ENCODE measurements around the gene MPP3. TPM values are rescaled to one million over a fixed set of nuclear protein-coding genes. Genes with fewer than 3 reads are reported as not detected.

Gene MPP3
- total RNA-seq, 1 donor from 2014 or later: 6.1 TPM

DNA sequence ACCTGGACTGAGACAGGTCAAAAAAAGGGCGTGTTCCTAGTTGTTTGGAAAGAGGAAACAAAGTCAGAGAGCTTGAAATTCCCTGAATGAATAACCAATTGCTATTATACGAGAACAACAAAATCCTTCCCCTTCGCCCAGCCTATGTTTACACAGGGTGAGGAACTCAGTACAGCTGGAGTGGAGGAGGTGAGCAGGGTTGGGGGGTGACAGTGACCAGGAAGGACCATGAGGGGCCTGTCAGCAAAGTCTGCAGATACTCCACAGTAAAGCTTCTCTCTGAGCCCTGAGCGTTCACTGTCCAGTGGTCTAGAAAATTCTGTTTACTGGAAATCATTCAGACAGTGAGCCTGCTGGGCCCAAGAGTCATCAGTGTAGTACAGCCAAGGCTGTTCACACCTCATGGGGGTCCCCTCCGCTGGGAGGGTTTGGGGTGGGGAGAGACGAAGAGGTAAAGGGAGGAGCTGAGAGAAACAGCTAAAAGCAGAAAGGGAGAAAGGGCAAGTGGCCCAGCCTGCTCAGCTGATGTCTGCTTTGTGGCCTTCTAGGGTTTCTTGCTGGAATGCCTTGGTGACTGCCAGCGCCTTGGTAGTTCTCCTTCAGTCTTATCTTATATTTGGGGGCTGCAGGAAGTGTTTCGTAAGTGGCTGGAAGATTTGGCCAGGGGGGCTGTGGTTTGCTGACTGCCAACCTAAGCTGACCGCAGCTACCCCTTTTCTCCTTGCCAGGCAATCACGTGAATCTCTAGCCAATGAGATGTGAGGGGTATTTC, 59.9 kb downstream of the MPP3 start:
- H3K9ac ChIP-seq: no peak overlapping the region
- DNase-seq (ENCODE audit: low spot score): no peak
- peaks cover 6% of the 10 kb centered on the region for H3K4me1 Mint-ChIP-seq
- H3K9me3 Mint-ChIP-seq: no peaks in the 10 kb centered on the region
- H3K4me3 ChIP-seq: no peak overlapping the region
- peaks cover 6% of the 10 kb centered on the region for H3K27me3 Mint-ChIP-seq (ENCODE audit: insufficient read depth, low read depth)
- no peaks in the 10 kb centered on the region for H3F3A ChIP-seq (ENCODE audit: low read depth)
- H3K4me2 ChIP-seq: no peak overlapping the region
- H2AFZ ChIP-seq (replicated peaks): no peak overlapping the region
- no peak overlapping the region for H3K27ac ChIP-seq
- no peak for TF ChIP-seq EZH2 (IDR thresholded peaks at IDR 0.05)
- no peak for TF ChIP-seq EZH2phosphoT487 (IDR thresholded peaks at IDR 0.05)
- TF ChIP-seq, protein P1, sequence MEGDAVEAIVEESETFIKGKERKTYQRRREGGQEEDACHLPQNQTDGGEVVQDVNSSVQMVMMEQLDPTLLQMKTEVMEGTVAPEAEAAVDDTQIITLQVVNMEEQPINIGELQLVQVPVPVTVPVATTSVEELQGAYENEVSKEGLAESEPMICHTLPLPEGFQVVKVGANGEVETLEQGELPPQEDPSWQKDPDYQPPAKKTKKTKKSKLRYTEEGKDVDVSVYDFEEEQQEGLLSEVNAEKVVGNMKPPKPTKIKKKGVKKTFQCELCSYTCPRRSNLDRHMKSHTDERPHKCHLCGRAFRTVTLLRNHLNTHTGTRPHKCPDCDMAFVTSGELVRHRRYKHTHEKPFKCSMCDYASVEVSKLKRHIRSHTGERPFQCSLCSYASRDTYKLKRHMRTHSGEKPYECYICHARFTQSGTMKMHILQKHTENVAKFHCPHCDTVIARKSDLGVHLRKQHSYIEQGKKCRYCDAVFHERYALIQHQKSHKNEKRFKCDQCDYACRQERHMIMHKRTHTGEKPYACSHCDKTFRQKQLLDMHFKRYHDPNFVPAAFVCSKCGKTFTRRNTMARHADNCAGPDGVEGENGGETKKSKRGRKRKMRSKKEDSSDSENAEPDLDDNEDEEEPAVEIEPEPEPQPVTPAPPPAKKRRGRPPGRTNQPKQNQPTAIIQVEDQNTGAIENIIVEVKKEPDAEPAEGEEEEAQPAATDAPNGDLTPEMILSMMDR (IDR thresholded peaks at IDR 0.05): no peak
- H3K36me3 ChIP-seq: no peaks in the 10 kb centered on the region
- no peak overlapping the region for H3K27ac Mint-ChIP-seq
- H3K9me3 ChIP-seq (ENCODE audit: low read depth): no peaks in the 10 kb centered on the region
- no peaks in the 10 kb centered on the region for H3K4me1 ChIP-seq
- peaks cover 26% of the 10 kb centered on the region for H3K36me3 Mint-ChIP-seq
- H3K4me3 Mint-ChIP-seq: no peak overlapping the region
- H3K79me2 ChIP-seq (ENCODE audit: low read depth): peaks cover 4% of the 10 kb centered on the region
- no peaks in the 10 kb centered on the region for H3K27me3 ChIP-seq
- H4K20me1 ChIP-seq (ENCODE audit: low read depth): peaks cover 3% of the 10 kb centered on the region

DNA sequence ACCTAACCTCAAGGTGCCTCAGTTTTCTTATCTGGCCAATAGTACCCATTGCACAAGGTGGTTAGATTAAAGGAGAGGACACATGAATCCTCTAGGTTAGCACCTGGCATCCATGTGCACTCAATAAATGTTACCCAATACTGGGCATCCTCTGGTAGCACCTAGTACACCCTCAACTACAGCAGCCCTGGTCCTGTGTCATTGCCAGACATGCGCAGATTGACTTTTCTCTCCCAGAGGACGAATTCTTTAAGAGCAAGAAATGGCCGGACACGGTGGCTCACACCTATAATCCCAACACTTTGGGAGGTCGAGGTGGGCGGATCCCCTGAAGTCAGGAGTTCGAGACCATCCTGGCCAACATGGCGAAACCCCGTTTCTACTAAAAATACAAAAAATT, 61.5 kb downstream of the MPP3 start:
- Histone ChIP-seq H3K4me1 (no peaks in the 10 kb centered on the region), H3K79me2 (ENCODE audit: low read depth) (no peaks in the 10 kb centered on the region), H2AFZ (replicated peaks) (no peak overlapping the region), H3K27me3 (no peaks in the 10 kb centered on the region), H3K36me3 (no peaks in the 10 kb centered on the region), H3K27ac (no peak overlapping the region), H3K4me3 (no peak overlapping the region), H3F3A (ENCODE audit: low read depth) (no peaks in the 10 kb centered on the region), H4K20me1 (ENCODE audit: low read depth) (no peaks in the 10 kb centered on the region), H3K4me2 (no peak overlapping the region), H3K9ac (no peak overlapping the region), H3K9me3 (ENCODE audit: low read depth) (no peaks in the 10 kb centered on the region)
- DNase-seq (ENCODE audit: low spot score): no peak
- Mint-ChIP-seq H3K36me3 (peaks cover 26% of the 10 kb centered on the region), H3K9me3 (no peaks in the 10 kb centered on the region), H3K27ac (no peak overlapping the region), H3K4me3 (no peak overlapping the region), H3K27me3 (ENCODE audit: insufficient read depth, low read depth) (peaks cover 2% of the 10 kb centered on the region), H3K4me1 (no peaks in the 10 kb centered on the region)
- TF ChIP-seq EZH2 (IDR thresholded peaks at IDR 0.05) (no peak), EZH2phosphoT487 (IDR thresholded peaks at IDR 0.05) (no peak)
- TF ChIP-seq, protein P1 (IDR thresholded peaks at IDR 0.05): no peak

DNA sequence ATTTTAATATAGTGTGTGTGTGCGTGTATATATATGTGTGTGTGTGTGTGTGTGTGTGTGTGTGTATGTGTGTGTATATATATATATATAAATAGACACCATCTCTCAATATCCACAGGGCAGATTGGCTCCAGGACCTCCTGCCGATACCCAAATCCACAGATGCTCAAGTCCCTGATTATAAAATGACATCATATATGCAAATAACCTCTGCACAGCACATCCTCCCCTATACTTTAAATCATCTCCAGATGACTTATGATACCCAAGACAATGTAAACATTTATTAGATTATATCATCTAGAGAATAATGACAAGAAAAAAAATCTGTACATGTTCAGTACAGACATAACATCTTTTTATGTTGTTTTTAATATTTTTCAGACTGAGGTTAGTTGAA, 62.0 kb downstream of the MPP3 start:
- Mint-ChIP-seq H3K36me3 (peaks cover 26% of the 10 kb centered on the region), H3K9me3 (no peaks in the 10 kb centered on the region), H3K27me3 (ENCODE audit: insufficient read depth, low read depth) (peaks cover 2% of the 10 kb centered on the region), H3K4me1 (no peaks in the 10 kb centered on the region), H3K4me3 (no peak overlapping the region), H3K27ac (no peak overlapping the region)
- Histone ChIP-seq H3F3A (ENCODE audit: low read depth) (peaks cover under 1% of the 10 kb centered on the region), H4K20me1 (ENCODE audit: low read depth) (no peaks in the 10 kb centered on the region), H3K27ac (no peak overlapping the region), H3K9me3 (ENCODE audit: low read depth) (no peaks in the 10 kb centered on the region), H2AFZ (replicated peaks) (no peak overlapping the region), H3K27me3 (no peaks in the 10 kb centered on the region), H3K4me2 (no peak overlapping the region), H3K79me2 (ENCODE audit: low read depth) (no peaks in the 10 kb centered on the region), H3K36me3 (no peaks in the 10 kb centered on the region), H3K9ac (no peak overlapping the region), H3K4me3 (no peak overlapping the region), H3K4me1 (peaks cover 3% of the 10 kb centered on the region)
- no peak for TF ChIP-seq EZH2 (IDR thresholded peaks at IDR 0.05)
- no peak for DNase-seq (ENCODE audit: low spot score)

DNA sequence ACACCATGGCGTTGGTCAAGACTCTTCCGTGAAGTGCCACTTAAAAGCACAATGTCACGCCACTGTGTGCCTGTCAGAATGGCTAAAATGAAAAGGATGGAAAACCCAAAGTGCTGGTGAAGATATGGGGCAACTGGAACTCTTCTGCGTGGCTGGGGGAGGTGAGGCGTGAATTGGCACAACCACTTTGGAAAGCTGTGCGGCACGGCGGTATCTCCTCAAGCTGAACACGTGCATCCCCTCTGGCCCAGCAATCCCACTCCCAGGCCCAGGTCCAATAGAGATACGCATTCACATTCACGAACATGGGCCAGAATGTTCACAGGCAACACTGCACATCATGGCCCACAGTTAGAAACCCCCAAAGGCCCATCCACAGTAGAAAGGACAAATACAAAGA, 63.1 kb downstream of the MPP3 start:
- no peaks in the 10 kb centered on the region for H3K36me3 ChIP-seq
- no peak overlapping the region for H3K4me3 Mint-ChIP-seq
- peaks cover 2% of the 10 kb centered on the region for H3K27me3 Mint-ChIP-seq (ENCODE audit: insufficient read depth, low read depth)
- peaks cover 24% of the 10 kb centered on the region for H3K36me3 Mint-ChIP-seq
- H3K27ac Mint-ChIP-seq: no peak overlapping the region
- TF ChIP-seq, protein P1 (IDR thresholded peaks at IDR 0.05): no peak
- TF ChIP-seq EZH2phosphoT487 (IDR thresholded peaks at IDR 0.05): no peak
- no peak for TF ChIP-seq EZH2 (IDR thresholded peaks at IDR 0.05)
- no peak overlapping the region for H3K4me3 ChIP-seq
- no peaks in the 10 kb centered on the region for H3K9me3 ChIP-seq (ENCODE audit: low read depth)
- H3K9me3 Mint-ChIP-seq: no peaks in the 10 kb centered on the region
- H3K27ac ChIP-seq: no peak overlapping the region
- H3K79me2 ChIP-seq (ENCODE audit: low read depth): no peaks in the 10 kb centered on the region
- H3K4me1 ChIP-seq: peaks cover 3% of the 10 kb centered on the region
- H3K4me2 ChIP-seq: no peak overlapping the region
- H3F3A ChIP-seq (ENCODE audit: low read depth): peaks cover 3% of the 10 kb centered on the region
- H2AFZ ChIP-seq (replicated peaks): no peak overlapping the region
- no peak for DNase-seq (ENCODE audit: low spot score)
- no peaks in the 10 kb centered on the region for H3K4me1 Mint-ChIP-seq
- H3K27me3 ChIP-seq: no peaks in the 10 kb centered on the region
- no peak overlapping the region for H3K9ac ChIP-seq
- no peaks in the 10 kb centered on the region for H4K20me1 ChIP-seq (ENCODE audit: low read depth)

Data from neural progenitor cell (in vitro differentiated cells).